ENCODE data around the gene EFCAB6. TPM values are rescaled to one million over a fixed set of nuclear protein-coding genes. Genes with fewer than 3 reads are reported as not detected.

EFCAB6 gene
- polyA plus RNA-seq, 3 donors = not detected

- Mint-ChIP-seq H3K4me3 (no peak overlapping the region), H3K27me3 (ENCODE audit: low read depth in 3 of 3) (peaks cover 3 to 9% (median 3%) of the 10 kb centered on the region in 3 donors), H3K4me1 (no peaks in the 10 kb centered on the region)
Observed at GRCh38 chr22:43569111-43569510, 243.0 kb downstream of the EFCAB6 start.

GRCh38 chr22:43567691-43568324 lies 244.3 kb downstream of the EFCAB6 start:
- no peak for TF ChIP-seq CTCF (IDR thresholded peaks at IDR 0.05)
- H3K9me3 ChIP-seq (replicated peaks in 1 of 2; ENCODE audit: control insufficient read depth in 1 of 2, insufficient read depth in 1 of 2, low read length in 2 of 2) = no peaks in the 10 kb centered on the region
- H3K9me3 Mint-ChIP-seq = peaks cover 0 to 6% (median 0%) of the 10 kb centered on the region in 7 donors

More at GRCh38 chr22:43569111-43569510, 243.0 kb downstream of the EFCAB6 start:
- Mint-ChIP-seq H3K9me3 (peaks cover 0 to 1% (median 0%) of the 10 kb centered on the region in 7 donors), H3K36me3 (no peaks in the 10 kb centered on the region), H3K27ac (no peak overlapping the region)
- TF ChIP-seq CTCF (IDR thresholded peaks at IDR 0.05) = no peak
- Histone ChIP-seq H3K36me3 (replicated peaks in 1 of 2; ENCODE audit: control insufficient read depth in 1 of 2, insufficient read depth in 2 of 2, low read length in 2 of 2) (no peaks in the 10 kb centered on the region), H3K4me2 (replicated peaks; ENCODE audit: extremely low read depth, low read length, poor library complexity, severe bottlenecking) (no peak overlapping the region), H3K79me2 (ENCODE audit: insufficient read depth, low read length) (no peaks in the 10 kb centered on the region), H3K9me3 (replicated peaks in 1 of 2; ENCODE audit: control insufficient read depth in 1 of 2, insufficient read depth in 1 of 2, low read length in 2 of 2) (no peaks in the 10 kb centered on the region), H3K27me3 (ENCODE audit: control insufficient read depth in 2 of 2, insufficient read depth in 2 of 2, low read length in 2 of 2) (no peaks in the 10 kb centered on the region), H3K9ac (ENCODE audit: insufficient read depth, low read length, poor library complexity, severe bottlenecking) (no peak overlapping the region), H4K20me1 (ENCODE audit: insufficient read depth, low read length) (no peaks in the 10 kb centered on the region), H3K4me3 (replicated peaks in 1 of 3; ENCODE audit: low read depth in 2 of 3, low read length in 3 of 3) (no peak overlapping the region), H3K4me1 (ENCODE audit: control insufficient read depth in 1 of 2, insufficient read depth in 2 of 2, low read length in 2 of 2) (no peaks in the 10 kb centered on the region), H2AFZ (ENCODE audit: insufficient read depth, low read depth, low read length, poor library complexity, severe bottlenecking) (no peak overlapping the region), H3K27ac (ENCODE audit: low read depth in 1 of 2, low read length in 2 of 2) (no peak overlapping the region)
- WGBS (ENCODE audit: insufficient coverage) = 98% methylated on average over 4 of the region's 6 CpGs
- intact Hi-C loops (cut with micrococcal nuclease) = no loop called here
- no peak for DNase-seq

More at GRCh38 chr22:43567691-43568324, 244.3 kb downstream of the EFCAB6 start:
- no peaks in the 10 kb centered on the region for H3K36me3 Mint-ChIP-seq
- H3K4me1 ChIP-seq (ENCODE audit: control insufficient read depth in 1 of 2, insufficient read depth in 2 of 2, low read length in 2 of 2) = no peaks in the 10 kb centered on the region
- H3K4me3 Mint-ChIP-seq = no peak overlapping the region
- no peaks in the 10 kb centered on the region for H4K20me1 ChIP-seq (ENCODE audit: insufficient read depth, low read length)
- no peak overlapping the region for H3K4me2 ChIP-seq (replicated peaks; ENCODE audit: extremely low read depth, low read length, poor library complexity, severe bottlenecking)
- H3K27ac Mint-ChIP-seq = no peak overlapping the region
- H3K79me2 ChIP-seq (ENCODE audit: insufficient read depth, low read length) = no peaks in the 10 kb centered on the region
- H3K36me3 ChIP-seq (replicated peaks in 1 of 2; ENCODE audit: control insufficient read depth in 1 of 2, insufficient read depth in 2 of 2, low read length in 2 of 2) = no peaks in the 10 kb centered on the region
- intact Hi-C loops (cut with micrococcal nuclease) = no loop called here
- H3K4me1 Mint-ChIP-seq = no peaks in the 10 kb centered on the region
- DNase-seq = no peak
- 96% methylated on average over 6 of the region's 8 CpGs for WGBS (ENCODE audit: insufficient coverage)
- H3K9ac ChIP-seq (ENCODE audit: insufficient read depth, low read length, poor library complexity, severe bottlenecking) = no peak overlapping the region
- no peaks in the 10 kb centered on the region for H3K27me3 ChIP-seq (ENCODE audit: control insufficient read depth in 2 of 2, insufficient read depth in 2 of 2, low read length in 2 of 2)
- H3K27me3 Mint-ChIP-seq (ENCODE audit: low read depth in 3 of 3) = peaks cover 3 to 11% (median 6%) of the 10 kb centered on the region in 3 donors
- no peak overlapping the region for H3K27ac ChIP-seq (ENCODE audit: low read depth in 1 of 2, low read length in 2 of 2)
- no peak overlapping the region for H3K4me3 ChIP-seq (replicated peaks in 1 of 3; ENCODE audit: low read depth in 2 of 3, low read length in 3 of 3)
- H2AFZ ChIP-seq (ENCODE audit: insufficient read depth, low read depth, low read length, poor library complexity, severe bottlenecking) = no peak overlapping the region

Data from CD14-positive monocyte (primary cell).